IPS DF 6.9 (cell line): ENCODE data around the gene SPATS2L.

Experiments
- DNase-seq: peaks from one replicate; pipeline ENCODE4 v3.0.0-alpha.2; 2013; ENCODE audit warnings: low read depth, low spot score
- H3K27ac ChIP-seq: one replicate; pipeline ENCODE4 v1.5.1; 2013; ENCODE audit warnings: low read length, control low read depth
- H3K27me3 ChIP-seq: 2 replicates; pipeline ENCODE4 v1.6.1; 2013; ENCODE audit warnings: mild to moderate bottlenecking, low read length; ENCODE audit not compliant: control insufficient read depth, insufficient read depth
- H3K36me3 ChIP-seq: 2 replicates; pipeline ENCODE4 v1.6.1; 2013; ENCODE audit warnings: low read length; ENCODE audit not compliant: control insufficient read depth, insufficient read depth
- H3K4me1 ChIP-seq: 2 replicates; pipeline ENCODE4 v1.6.1; 2013; ENCODE audit warnings: low read length; ENCODE audit not compliant: control insufficient read depth, insufficient read depth
- H3K4me3 ChIP-seq: 2 replicates; pipeline ENCODE4 v1.5.1; 2013; ENCODE audit warnings: mild to moderate bottlenecking, low read length
- H3K9me3 ChIP-seq: 2 replicates; pipeline ENCODE4 v1.6.1; 2013; ENCODE audit warnings: low read length, inconsistent platforms; ENCODE audit not compliant: control insufficient read depth, insufficient read depth
- WGBS: extraction: QIAGEN DNeasy Blood & Tissue Kit; methylation state at CpG from one replicate; pipeline ENCODE4 v1.1.7; 2013; ENCODE audit warnings: mixed read lengths, missing lambda C conversion rate; ENCODE audit not compliant: insufficient read length, insufficient coverage; 5-methylcytosine and 5-hydroxymethylcytosine counted together

The SPATS2L gene

DNA sequence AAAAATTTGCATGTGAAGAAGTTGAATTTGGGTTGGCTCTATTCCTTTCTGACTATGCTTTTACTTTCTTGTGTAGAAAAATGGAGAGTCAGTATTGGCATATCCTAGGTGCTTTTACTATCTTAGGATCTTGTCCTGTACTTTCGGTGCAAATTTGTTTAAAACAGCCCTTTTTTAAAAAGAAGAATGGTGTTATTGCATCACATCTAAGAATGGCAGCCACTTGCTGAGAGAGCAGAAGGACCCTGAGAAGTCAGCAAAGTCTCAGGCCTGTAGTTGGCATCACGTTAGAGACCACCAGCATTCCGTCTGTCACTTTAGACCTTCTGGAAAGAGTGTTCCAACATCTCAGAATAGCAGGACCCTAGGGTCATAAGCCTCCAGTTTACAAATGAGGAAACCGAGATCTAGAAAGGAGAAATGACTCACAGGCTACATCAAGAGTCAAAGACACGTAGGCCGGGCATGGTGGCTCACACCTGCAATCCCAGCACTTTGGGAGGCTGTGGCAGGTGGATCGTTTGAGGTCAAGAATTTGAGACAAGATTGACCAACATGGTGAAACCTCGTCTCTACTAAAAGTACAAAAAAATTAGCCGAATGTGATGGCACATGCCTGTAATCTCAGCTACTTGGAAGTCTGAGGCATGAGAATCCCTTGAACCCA, 42.5 kb downstream of the SPATS2L start:
- Histone ChIP-seq H3K4me1 (no peaks in the 10 kb centered on the region; the same call in 1 of the 2 replicates), H3K27me3 (no peaks in the 10 kb centered on the region), H3K27ac (no peak overlapping the region), H3K36me3 (no peaks in the 10 kb centered on the region; the same call in 1 of the 2 replicates), H3K4me3 (no peak overlapping the region), H3K9me3 (no peaks in the 10 kb centered on the region)
- DNase-seq: no peak
- WGBS: no CpG with 5 or more reads among the region's 9 CpGs

DNA sequence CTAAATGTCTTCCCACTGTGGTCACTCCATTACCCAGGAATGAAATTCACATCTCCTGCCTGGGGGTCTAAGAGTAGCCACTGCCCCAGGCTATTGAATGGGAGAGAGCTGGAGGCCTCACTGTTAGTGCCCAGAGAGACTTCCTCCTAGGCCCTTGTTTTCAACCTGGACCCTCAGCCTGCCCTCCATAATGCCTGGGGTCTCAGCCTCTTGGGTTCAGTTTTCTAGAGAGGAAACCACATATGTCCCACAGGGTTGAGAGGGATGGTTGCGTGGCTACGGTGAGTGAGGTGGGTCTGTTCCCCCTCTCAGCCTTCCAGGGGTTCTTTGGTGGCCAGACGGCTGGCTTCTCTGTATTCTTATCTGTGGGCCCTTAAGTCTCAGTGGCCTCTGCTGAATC, 43.4 kb downstream of the SPATS2L start:
- H3K4me1 ChIP-seq: no peaks in the 10 kb centered on the region; the same call in 1 of the 2 replicates
- no CpG with 5 or more reads among the region's 3 CpGs for WGBS
- H3K9me3 ChIP-seq: no peaks in the 10 kb centered on the region
- H3K27me3 ChIP-seq: no peaks in the 10 kb centered on the region
- no peaks in the 10 kb centered on the region; the same call in 1 of the 2 replicates for H3K36me3 ChIP-seq
- no peak overlapping the region for H3K27ac ChIP-seq
- DNase-seq: no peak
- no peak overlapping the region for H3K4me3 ChIP-seq

DNA sequence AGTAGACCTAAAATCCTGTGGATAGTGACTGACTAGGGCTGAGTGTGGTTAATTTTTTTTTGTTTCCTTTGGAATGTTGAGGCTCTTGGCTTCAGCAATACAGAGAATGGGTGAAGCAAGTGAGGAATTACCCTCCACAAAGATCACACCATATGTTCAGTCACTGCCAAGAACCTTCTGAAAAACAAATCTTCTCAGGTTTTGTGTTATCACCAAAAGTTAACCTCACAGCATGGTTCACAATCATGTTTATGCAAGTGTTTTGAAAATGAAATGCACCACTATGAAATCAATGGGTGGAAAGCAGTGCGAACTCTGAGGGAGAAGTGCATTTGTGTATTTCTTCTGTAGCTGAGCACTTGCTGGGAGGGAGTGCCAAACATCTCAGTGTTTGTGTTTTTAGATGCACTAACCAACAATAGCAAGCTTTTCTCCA, 44.4 kb downstream of the SPATS2L start:
- no CpG with 5 or more reads among the region's 1 CpG for WGBS
- no peak for DNase-seq
- no peaks in the 10 kb centered on the region; the same call in 1 of the 2 replicates for H3K36me3 ChIP-seq
- no peaks in the 10 kb centered on the region for H3K27me3 ChIP-seq
- no peaks in the 10 kb centered on the region for H3K9me3 ChIP-seq
- no peak overlapping the region for H3K27ac ChIP-seq
- no peak overlapping the region for H3K4me3 ChIP-seq
- H3K4me1 ChIP-seq: peaks cover 2% of the 10 kb centered on the region; the same call in 1 of the 2 replicates

DNA sequence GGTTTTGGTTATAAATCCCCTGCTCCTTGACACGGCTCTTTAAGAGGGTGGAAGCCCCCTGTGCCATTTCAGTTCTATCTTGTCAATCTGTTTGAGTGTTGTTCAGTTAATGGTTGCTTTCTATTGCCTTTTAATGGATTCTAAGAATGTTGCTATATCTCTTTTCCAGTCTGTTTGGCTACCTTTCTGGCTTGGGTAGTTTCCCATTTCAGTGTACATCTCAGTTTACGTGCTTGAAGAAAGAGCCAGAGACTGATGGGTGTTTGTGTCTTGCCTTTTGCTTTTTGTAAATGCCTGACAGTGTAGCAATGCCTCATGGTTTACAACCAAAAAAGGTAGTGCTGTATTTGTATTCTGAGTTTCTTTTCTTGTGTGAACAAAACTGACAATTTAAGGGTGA, 45.3 kb downstream of the SPATS2L start:
- Histone ChIP-seq H3K36me3 (no peaks in the 10 kb centered on the region; the same call in 1 of the 2 replicates), H3K27ac (no peak overlapping the region), H3K4me3 (no peak overlapping the region), H3K4me1 (peaks cover 3% of the 10 kb centered on the region; the same call in 1 of the 2 replicates), H3K27me3 (no peaks in the 10 kb centered on the region), H3K9me3 (no peaks in the 10 kb centered on the region)
- no peak for DNase-seq
- no CpG with 5 or more reads among the region's 2 CpGs for WGBS

DNA sequence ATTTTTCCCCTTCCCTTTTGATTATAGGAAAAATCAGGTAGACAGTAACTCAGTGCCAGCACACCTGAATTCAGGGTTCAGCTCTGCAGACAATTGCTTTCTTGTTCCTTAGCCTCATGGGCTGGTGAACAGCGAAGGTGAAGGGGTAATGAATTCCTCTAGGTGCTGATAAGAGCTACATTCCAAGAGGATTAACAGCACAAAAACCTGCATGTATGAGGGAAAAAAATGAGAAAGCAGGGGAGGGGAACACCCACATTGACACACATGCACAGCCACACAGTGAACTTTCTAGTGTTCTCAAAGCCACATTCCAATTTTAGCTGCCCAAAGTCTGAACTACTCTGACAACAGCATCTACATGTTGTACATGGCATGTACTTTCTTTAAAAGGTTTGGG, 46.1 kb downstream of the SPATS2L start:
- Histone ChIP-seq H3K27me3 (no peaks in the 10 kb centered on the region), H3K36me3 (no peaks in the 10 kb centered on the region; the same call in 1 of the 2 replicates), H3K4me1 (peaks cover 3% of the 10 kb centered on the region; the same call in 1 of the 2 replicates), H3K9me3 (no peaks in the 10 kb centered on the region), H3K27ac (no peak overlapping the region), H3K4me3 (no peak overlapping the region)
- WGBS: no CpG with 5 or more reads among the region's 1 CpG
- DNase-seq: no peak

- Histone ChIP-seq H3K27me3 (no peaks in the 10 kb centered on the region), H3K9me3 (no peaks in the 10 kb centered on the region), H3K4me3 (no peak overlapping the region), H3K4me1 (peaks cover 3% of the 10 kb centered on the region; the same call in 1 of the 2 replicates), H3K36me3 (no peaks in the 10 kb centered on the region; the same call in 1 of the 2 replicates), H3K27ac (no peak overlapping the region)
- DNase-seq: no peak
- WGBS: no CpG with 5 or more reads among the region's 3 CpGs
Observed at GRCh38 chr2:200353120-200353519, 46.6 kb downstream of the SPATS2L start.

- WGBS: no CpG with 5 or more reads among the region's 2 CpGs
- no peak for DNase-seq
- Histone ChIP-seq H3K27ac (no peak overlapping the region), H3K4me3 (no peak overlapping the region), H3K27me3 (no peaks in the 10 kb centered on the region), H3K36me3 (no peaks in the 10 kb centered on the region; the same call in 1 of the 2 replicates), H3K4me1 (peaks cover 3% of the 10 kb centered on the region; the same call in 1 of the 2 replicates), H3K9me3 (no peaks in the 10 kb centered on the region)
Observed at GRCh38 chr2:200353874-200354273, 47.4 kb downstream of the SPATS2L start.

- no peak for DNase-seq
- Histone ChIP-seq H3K4me1 (peaks cover 4% of the 10 kb centered on the region; the same call in 1 of the 2 replicates), H3K9me3 (no peaks in the 10 kb centered on the region), H3K4me3 (no peak overlapping the region), H3K27ac (no peak overlapping the region), H3K27me3 (no peaks in the 10 kb centered on the region), H3K36me3 (no peaks in the 10 kb centered on the region)
- no CpG with 5 or more reads among the region's 11 CpGs for WGBS
Observed at GRCh38 chr2:200354833-200355751, 48.6 kb downstream of the SPATS2L start.

DNA sequence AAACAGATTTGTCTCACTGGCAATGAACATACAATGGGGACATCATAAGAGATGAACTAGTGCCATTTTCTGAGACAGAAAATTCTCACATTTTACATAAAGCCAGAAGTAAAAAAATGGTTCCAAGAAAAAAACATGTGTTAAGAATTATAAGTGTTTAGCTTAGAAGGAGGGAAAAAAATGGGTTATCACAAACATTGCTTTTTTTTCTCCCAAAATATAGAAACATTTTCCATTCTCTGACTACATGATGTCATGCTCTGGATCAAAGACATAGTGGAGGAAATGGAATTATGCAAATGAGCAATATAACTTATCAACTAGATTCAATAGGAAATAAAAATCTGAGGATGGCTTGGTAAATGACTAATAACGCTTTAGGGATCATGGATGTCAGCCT, 49.8 kb downstream of the SPATS2L start:
- no peaks in the 10 kb centered on the region for H3K27me3 ChIP-seq
- no peak overlapping the region for H3K27ac ChIP-seq
- no peak for DNase-seq
- H3K4me3 ChIP-seq: no peak overlapping the region
- H3K4me1 ChIP-seq: peaks cover 10% of the 10 kb centered on the region
- H3K9me3 ChIP-seq: no peaks in the 10 kb centered on the region
- no peaks in the 10 kb centered on the region for H3K36me3 ChIP-seq
- no CpG with 5 or more reads among the region's 1 CpG for WGBS

DNA sequence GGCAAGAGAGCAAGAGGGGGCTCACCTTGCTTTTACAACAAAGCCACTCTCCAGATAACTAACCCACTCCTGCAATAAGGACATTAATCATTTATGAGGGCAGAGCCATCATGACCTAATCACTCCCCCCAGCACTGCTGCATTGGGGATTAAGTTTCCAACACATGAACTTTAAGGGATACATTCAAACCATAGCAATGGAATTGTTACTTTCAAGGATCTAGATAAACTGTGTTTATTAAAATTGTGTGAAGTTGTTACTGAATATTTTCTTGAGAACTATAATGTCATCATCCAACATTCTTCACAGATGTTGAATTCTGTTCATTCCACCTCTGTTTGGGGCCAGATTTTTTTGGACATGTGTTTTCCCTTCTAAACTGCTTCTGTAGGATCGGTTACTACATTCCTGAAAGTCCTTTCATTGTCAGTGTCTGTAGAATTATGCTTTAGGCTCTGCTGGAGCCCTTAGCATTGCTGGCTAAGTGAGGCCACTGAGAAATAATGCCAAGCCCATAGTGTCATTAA, 50.4 kb downstream of the SPATS2L start:
- no CpG with 5 or more reads among the region's 1 CpG for WGBS
- H3K27ac ChIP-seq: no peak overlapping the region
- H3K27me3 ChIP-seq: no peaks in the 10 kb centered on the region
- no peak for DNase-seq
- H3K9me3 ChIP-seq: no peaks in the 10 kb centered on the region
- no peak overlapping the region for H3K4me3 ChIP-seq
- H3K36me3 ChIP-seq: no peaks in the 10 kb centered on the region
- peaks cover 10% of the 10 kb centered on the region for H3K4me1 ChIP-seq
